Natural killer cell (primary cell): Measurements from ENCODE around the gene GPR176. TPM values are rescaled to one million over a fixed set of nuclear protein-coding genes. Genes with fewer than 3 reads are reported as not detected.

Source experiments
- ATAC-seq, 3 donors: fragments of 150-1000 bp in 2 of 3; fragments of 200-7000 bp in 1 of 3; cut with Tn5 transposase; 1 replicate in 1 of 3; 2 replicates in 2 of 3; pipeline ENCODE4 v1.10.0; 2021; ENCODE audit warnings: mild to moderate bottlenecking in 2 of 3, moderate library complexity in 2 of 3
- DNase-seq, 2 donors: peaks; one replicate each; pipeline versions ENCODE4 v3.0.0 to v3.0.0-alpha.2; 2013 to 2021; ENCODE audit warnings: mixed read lengths in 1 of 2
- H3K27ac ChIP-seq: one replicate; pipeline ENCODE4 v1.5.1; 2013; ENCODE audit warnings: mild to moderate bottlenecking, low read length
- H3K27me3 ChIP-seq: one replicate; pipeline ENCODE4 v1.6.1; 2013; ENCODE audit warnings: low read length; ENCODE audit not compliant: control insufficient read depth, insufficient read depth
- H3K36me3 ChIP-seq: one replicate; pipeline ENCODE4 v1.6.1; 2013; ENCODE audit warnings: low read length; ENCODE audit not compliant: control insufficient read depth, insufficient read depth
- H3K4me1 ChIP-seq: one replicate; pipeline ENCODE4 v1.6.1; 2013; ENCODE audit warnings: low read length; ENCODE audit not compliant: control insufficient read depth, insufficient read depth
- H3K4me3 ChIP-seq: one replicate; pipeline ENCODE4 v1.5.1; 2013; ENCODE audit warnings: low read length
- H3K9me3 ChIP-seq: one replicate; pipeline ENCODE4 v1.6.1; 2013; ENCODE audit warnings: low read length; ENCODE audit not compliant: control insufficient read depth, insufficient read depth
- H3K27ac Mint-ChIP-seq, 2 donors: one replicate each; pipeline ENCODE4 v1.8.0; 2022; ENCODE audit warnings: mild to moderate bottlenecking in 2 of 2, mixed read lengths in 2 of 2, moderate library complexity in 1 of 2
- H3K27me3 Mint-ChIP-seq, 2 donors: one replicate each; pipeline ENCODE4 v1.8.0; 2022; ENCODE audit warnings: low read depth in 2 of 2, mixed read lengths in 2 of 2
- H3K36me3 Mint-ChIP-seq: one replicate; pipeline ENCODE4 v1.8.0; 2022; ENCODE audit warnings: mixed read lengths
- H3K4me1 Mint-ChIP-seq, 2 donors: one replicate each; pipeline ENCODE4 v1.8.0; 2022; ENCODE audit warnings: mixed read lengths in 2 of 2
- H3K4me3 Mint-ChIP-seq: one replicate; pipeline ENCODE4 v1.8.0; 2022; ENCODE audit warnings: mild to moderate bottlenecking, moderate library complexity, mixed read lengths
- H3K9me3 Mint-ChIP-seq, 2 donors: one replicate each; pipeline ENCODE4 v1.8.0; 2022; ENCODE audit warnings: mixed read lengths in 2 of 2
- CTCF ChIP-seq: fragments of 200-600 bp; IDR thresholded peaks from one replicate; pipeline ENCODE4 v1.8.0; 2022; ENCODE audit warnings: antibody characterized with exemption
- WGBS: methylation state at CpG from one replicate; pipeline ENCODE4 v1.1.7; 2013; ENCODE audit warnings: missing lambda C conversion rate; ENCODE audit not compliant: insufficient coverage; 5-methylcytosine and 5-hydroxymethylcytosine counted together
- intact Hi-C: fragments of 100-400 bp; cut with micrococcal nuclease; formaldehyde crosslinking; loops from one replicate; pipeline ENCODE4 v1.14.2; 2022
- total RNA-seq, 4 donors: library from RNA; stranded (reverse); fragments of 120-200 nt in 1 of 4; gene quantifications; one replicate each; pipeline versions ENCODE4 v1.2.3 to v1.2.4, GENCODE V29; 2013 to 2022

The GPR176 gene
- total RNA-seq, 3 donors from 2014 or later (not counting 1 experiment from before 2014, with no cell fraction given) = 0.38 TPM; not detected in 2

GRCh38 chr15:39869858-39870515 lies 50.1 kb downstream of the GPR176 start:
- no peak for ATAC-seq
- Histone ChIP-seq H3K27ac (no peak overlapping the region), H3K4me3 (no peak overlapping the region), H3K4me1 (no peaks in the 10 kb centered on the region), H3K36me3 (no peaks in the 10 kb centered on the region), H3K9me3 (no peaks in the 10 kb centered on the region), H3K27me3 (peaks cover 2% of the 10 kb centered on the region)
- no peaks in the 10 kb centered on the region for H3K4me1 Mint-ChIP-seq
- DNase-seq = no peak
- H3K36me3 Mint-ChIP-seq = no peaks in the 10 kb centered on the region
- intact Hi-C loops = loop anchor here (10.0 kb wide), 1 partner anchor 185 kb away; no protein-coding TSS in a partner anchor
- peaks cover 21 to 30% of the 10 kb centered on the region in 2 donors for H3K27me3 Mint-ChIP-seq
- no peak for TF ChIP-seq CTCF
- no peaks in the 10 kb centered on the region for H3K9me3 Mint-ChIP-seq
- no peak overlapping the region for H3K27ac Mint-ChIP-seq
- WGBS = 52% methylated on average over 3 of the region's 4 CpGs
- no peak overlapping the region for H3K4me3 Mint-ChIP-seq

GRCh38 chr15:39869254-39869653 lies 50.8 kb downstream of the GPR176 start:
- Mint-ChIP-seq H3K4me1 (no peaks in the 10 kb centered on the region), H3K36me3 (no peaks in the 10 kb centered on the region), H3K27ac (no peak overlapping the region), H3K4me3 (no peak overlapping the region), H3K27me3 (peaks cover 24 to 37% of the 10 kb centered on the region in 2 donors), H3K9me3 (no peaks in the 10 kb centered on the region)
- H3K4me3 ChIP-seq = no peak overlapping the region
- no peak for TF ChIP-seq CTCF
- intact Hi-C loops = no loop called here
- H3K9me3 ChIP-seq = no peaks in the 10 kb centered on the region
- H3K36me3 ChIP-seq = no peaks in the 10 kb centered on the region
- DNase-seq = no peak
- 15% methylated on average over 4 of the region's 4 CpGs for WGBS
- ATAC-seq = no peak
- H3K4me1 ChIP-seq = no peaks in the 10 kb centered on the region
- no peak overlapping the region for H3K27ac ChIP-seq
- H3K27me3 ChIP-seq = peaks cover 2% of the 10 kb centered on the region

GRCh38 chr15:39868396-39868795 lies 51.7 kb downstream of the GPR176 start:
- Histone ChIP-seq H3K36me3 (no peaks in the 10 kb centered on the region), H3K4me3 (no peak overlapping the region), H3K9me3 (no peaks in the 10 kb centered on the region), H3K4me1 (no peaks in the 10 kb centered on the region), H3K27me3 (peaks cover 5% of the 10 kb centered on the region), H3K27ac (no peak overlapping the region)
- DNase-seq = no peak
- Mint-ChIP-seq H3K4me1 (no peaks in the 10 kb centered on the region), H3K36me3 (no peaks in the 10 kb centered on the region), H3K4me3 (no peak overlapping the region), H3K27me3 (peaks cover 23 to 45% of the 10 kb centered on the region in 2 donors), H3K27ac (no peak overlapping the region), H3K9me3 (no peaks in the 10 kb centered on the region)
- no peak for TF ChIP-seq CTCF
- intact Hi-C loops = no loop called here
- ATAC-seq = no peak
- 97% methylated on average over 2 of the region's 2 CpGs for WGBS

GRCh38 chr15:39864116-39864515 lies 56.0 kb downstream of the GPR176 start:
- H3K36me3 Mint-ChIP-seq = no peaks in the 10 kb centered on the region
- peaks cover 18 to 45% of the 10 kb centered on the region in 2 donors for H3K27me3 Mint-ChIP-seq
- no peak overlapping the region for H3K4me3 Mint-ChIP-seq

More at GRCh38 chr15:39864116-39864515, 56.0 kb downstream of the GPR176 start:
- WGBS = no CpG with 5 or more reads among the region's 1 CpG
- Mint-ChIP-seq H3K9me3 (no peaks in the 10 kb centered on the region), H3K27ac (no peak overlapping the region), H3K4me1 (no peaks in the 10 kb centered on the region)
- no peak for TF ChIP-seq CTCF
- intact Hi-C loops = no loop called here
- H3K27me3 ChIP-seq = peaks cover 5% of the 10 kb centered on the region
- DNase-seq (no peak), ATAC-seq (no peak)
- H3K9me3 ChIP-seq = no peaks in the 10 kb centered on the region
- H3K4me3 ChIP-seq = no peak overlapping the region
- no peak overlapping the region for H3K27ac ChIP-seq
- H3K36me3 ChIP-seq = no peaks in the 10 kb centered on the region
- H3K4me1 ChIP-seq = no peaks in the 10 kb centered on the region
